GM18907 (cell line): ENCODE data around the gene IRAK1.

Source experiments
- ATAC-seq: cut with Tn5 transposase; IDR thresholded peaks from one replicate; pipeline ENCODE4 v1.9.1; 2021; ENCODE audit warnings: mild to moderate bottlenecking, moderate library complexity; ENCODE audit not compliant: unreplicated experiment

Gene IRAK1

GRCh38 chrX:154040863-154041262, 21.2 kb upstream of the IRAK1 start:
- ATAC-seq, result no peak

DNA sequence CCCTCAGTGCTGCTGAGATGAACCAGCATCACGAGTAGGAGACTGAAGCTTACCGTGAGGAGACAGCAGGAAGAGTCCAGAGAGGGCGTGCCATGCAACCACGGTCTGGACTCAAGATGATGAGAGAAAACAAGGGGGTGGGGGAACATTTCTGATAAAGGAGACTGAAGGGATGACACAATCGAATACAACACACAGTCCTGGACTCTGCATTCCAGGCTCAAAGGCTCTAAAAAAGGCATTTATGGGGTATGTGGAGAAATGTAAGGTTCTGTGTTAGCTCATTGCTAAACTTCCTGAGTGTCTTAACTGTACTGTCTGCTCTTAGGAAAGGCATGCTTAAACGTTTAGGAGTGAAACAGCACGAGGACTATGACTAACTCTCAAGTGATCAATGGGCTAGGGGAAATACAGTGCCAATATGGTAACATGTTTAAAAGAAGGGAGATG, 20.6 kb upstream of the IRAK1 start:
- no peak for ATAC-seq

DNA sequence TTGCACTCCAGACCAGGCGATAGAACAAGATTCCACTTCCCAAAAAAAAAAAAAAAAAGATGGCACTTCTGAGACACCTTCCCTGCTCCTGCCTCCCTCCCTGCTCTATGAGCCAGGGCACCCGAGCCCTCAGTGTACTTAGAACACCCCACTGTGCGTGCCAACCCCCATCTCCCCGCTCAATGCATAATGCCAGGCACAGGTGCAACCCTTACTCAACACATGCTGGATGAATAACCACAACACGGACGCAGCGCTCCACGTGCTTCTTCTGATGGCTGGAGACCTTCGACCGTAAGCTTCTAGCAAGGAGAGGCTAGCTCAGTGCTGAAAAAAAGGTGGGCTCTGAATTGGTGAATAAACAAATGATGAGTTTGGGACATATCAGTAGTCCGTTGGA, 19.9 kb upstream of the IRAK1 start:
- ATAC-seq, result no peak

DNA sequence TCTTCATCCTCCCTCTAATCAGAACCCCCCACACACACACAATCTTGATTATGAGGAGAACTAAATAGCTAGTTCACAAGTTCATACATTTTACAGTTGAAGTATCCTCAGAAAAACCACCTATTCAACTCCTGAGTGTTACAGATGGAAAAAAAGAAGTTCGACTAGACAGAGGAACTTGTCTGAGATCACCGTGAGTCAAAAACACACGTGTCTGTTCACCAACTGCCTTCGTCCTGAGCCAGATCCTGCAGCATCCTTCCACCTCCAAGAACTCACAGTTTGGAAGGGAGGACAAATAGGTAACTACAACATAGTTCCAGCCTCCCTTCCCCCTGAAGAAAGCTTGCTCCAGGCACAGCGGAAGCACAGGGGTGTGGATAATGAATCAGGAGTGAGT, 19.0 kb upstream of the IRAK1 start:
- ATAC-seq, result no peak

DNA sequence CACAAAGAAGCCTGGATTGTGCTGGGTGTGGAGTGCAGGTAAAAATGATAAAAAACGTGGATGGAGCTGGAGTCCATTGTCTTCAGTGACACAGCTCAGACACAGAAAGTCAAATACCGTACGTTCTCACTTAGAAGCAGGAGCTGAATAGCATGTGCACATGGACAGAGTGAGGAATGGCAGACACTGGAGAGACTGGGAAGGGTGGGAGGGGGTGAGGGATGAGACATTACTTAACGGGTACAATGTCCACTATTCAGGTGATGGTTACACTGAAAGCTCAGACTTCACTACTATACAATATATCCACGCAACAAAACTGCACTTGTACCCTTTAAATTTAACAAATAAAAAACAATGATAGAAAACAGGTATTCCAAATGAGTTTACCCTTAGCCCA, 18.1 kb upstream of the IRAK1 start:
- ATAC-seq, result no peak

DNA sequence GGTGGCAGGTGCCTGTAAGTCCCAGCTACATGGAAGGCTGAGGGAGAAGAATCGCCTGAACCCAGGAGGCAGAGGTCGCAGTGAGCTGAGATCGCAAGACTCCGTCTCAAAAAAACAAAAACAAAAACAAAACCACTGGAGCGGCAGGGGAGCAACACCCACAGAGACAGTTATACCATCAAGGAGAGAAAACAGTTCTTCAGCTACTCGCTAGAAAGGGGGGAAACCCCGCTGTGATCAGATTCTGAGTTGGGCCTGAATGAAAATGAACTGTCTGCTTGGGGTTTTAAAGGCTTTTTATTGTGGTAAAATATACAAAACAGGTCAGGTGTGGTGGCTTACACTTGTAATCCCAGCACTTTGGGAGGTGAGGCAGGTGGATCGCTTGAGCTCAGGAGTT, 16.8 kb upstream of the IRAK1 start:
- no peak for ATAC-seq

DNA sequence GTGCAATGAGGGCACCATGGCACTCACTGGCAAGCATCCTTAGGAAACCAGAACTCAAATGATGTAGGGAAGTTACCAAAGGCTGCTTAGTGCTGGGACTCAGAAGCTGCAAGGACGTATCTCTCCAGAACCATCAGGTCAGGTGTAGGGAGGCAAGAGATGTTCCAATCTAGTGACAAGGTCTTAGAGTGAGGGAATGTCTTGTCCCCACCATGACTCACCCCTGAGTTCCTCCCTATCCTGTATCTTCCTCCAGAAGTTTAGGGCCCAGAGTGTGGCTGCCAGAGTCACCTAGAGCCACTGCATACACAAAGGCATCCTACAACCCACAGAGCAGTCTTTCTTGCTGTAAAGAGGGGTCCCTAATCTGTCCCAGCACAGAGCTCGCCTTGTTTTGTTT, 14.1 kb upstream of the IRAK1 start:
- ATAC-seq, result no peak

DNA sequence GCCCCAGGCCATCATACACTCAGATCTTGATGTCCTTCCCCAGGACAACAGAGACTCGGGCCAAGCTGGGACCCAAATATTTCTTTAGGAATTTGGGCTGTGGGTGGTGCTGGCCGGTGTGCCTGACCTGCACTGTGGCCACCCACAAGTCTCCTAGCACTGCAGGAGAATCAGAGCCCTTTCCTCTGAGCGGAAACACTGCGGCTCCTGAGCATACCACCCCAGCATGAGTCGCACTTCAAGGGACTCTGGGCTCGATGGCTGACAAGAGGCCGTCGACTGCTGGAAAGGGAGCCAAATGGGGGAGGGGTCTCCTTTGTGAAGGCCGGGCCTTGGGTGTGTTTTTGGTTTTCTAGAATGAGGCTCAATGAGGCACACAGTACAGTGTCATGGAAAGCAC, 13.0 kb upstream of the IRAK1 start:
- no peak for ATAC-seq

DNA sequence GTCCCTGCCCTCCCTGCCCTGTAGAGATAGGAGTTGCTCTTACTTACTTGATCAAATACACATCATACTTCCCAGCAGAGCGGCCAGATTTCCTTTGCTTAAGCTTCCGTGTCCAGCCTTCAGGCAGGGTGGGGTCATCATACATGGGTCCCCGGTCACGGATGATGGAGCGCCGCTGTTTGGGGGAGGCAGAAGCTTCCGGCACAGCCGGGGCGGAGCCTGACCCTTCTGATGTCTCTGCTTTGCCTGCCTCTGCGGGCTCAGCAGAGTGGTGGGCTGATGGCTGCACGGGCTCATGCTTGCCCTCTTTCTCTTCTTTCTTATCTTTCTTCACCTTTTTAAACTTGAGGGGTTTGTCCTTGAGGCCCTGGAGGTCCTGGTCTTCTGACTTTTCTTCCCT, 12.5 kb upstream of the IRAK1 start:
- ATAC-seq, result no peak

DNA sequence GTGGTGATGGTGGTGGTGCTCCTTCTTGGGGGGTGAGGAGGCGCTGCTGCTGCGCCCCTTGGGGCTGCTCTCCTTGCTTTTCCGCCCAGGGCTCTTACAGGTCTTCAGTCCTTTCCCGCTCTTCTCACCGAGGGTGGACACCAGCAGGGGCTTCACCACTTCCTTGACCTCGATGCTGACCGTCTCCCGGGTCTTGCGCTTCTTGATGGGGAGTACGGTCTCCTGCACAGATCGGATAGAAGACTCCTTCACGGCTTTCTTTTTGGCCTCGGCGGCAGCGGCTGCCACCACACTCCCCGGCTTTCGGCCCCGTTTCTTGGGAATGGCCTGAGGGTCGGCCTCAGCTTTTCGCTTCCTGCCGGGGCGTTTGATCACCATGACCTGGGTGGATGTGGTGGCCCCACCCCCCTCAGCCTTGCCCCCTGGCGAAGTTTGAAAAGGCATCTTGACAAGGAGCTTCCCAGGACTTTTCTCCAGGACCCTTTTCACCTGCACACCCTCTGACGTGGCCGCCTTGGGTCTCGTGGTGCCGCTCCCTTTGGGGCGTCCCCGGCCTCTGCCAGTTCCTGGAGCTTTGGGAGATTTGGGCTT, 11.1 kb upstream of the IRAK1 start:
- no peak for ATAC-seq

DNA sequence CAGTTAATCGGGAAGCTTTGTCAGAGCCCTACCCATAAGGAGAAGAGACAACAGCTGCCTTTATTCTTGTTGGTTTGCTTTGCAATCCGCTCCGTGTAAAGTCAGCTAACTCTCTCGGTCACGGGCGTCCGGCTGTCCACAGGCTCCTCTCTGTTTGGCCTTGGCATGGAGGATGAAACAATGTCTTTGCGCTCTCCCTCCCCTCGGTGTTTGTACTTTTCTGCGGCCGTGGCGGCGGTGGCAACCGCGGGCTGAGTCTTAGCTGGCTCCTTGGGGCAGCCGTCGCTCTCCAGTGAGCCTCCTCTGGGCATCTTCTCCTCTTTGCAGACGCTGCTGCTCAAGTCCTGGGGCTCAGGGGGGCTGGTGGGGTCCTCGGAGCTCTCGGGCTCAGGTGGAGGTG, 10.6 kb upstream of the IRAK1 start:
- ATAC-seq, result no peak

DNA sequence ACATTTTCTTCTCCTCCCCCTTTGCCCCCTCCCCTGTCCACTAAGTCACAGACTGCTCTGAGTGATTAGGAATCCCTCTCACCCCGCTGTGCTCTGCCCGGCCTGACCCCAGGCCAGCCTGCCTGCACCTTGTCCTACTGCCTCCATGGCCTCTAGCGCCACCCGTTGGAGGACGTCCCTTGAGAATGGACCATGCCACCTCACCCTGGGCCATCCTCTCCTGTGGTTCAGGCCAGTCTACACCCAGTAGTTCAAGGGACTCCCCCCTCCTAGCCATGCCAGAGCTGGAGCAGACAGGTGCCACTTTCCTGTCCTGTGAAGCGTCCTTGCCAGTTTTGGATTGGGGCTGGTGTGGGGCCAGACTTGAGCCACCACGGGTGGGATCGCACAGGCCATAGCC, 9.7 kb upstream of the IRAK1 start:
- no peak for ATAC-seq

GRCh38 chrX:154028502-154029184, 8.9 kb upstream of the IRAK1 start:
- no peak for ATAC-seq

DNA sequence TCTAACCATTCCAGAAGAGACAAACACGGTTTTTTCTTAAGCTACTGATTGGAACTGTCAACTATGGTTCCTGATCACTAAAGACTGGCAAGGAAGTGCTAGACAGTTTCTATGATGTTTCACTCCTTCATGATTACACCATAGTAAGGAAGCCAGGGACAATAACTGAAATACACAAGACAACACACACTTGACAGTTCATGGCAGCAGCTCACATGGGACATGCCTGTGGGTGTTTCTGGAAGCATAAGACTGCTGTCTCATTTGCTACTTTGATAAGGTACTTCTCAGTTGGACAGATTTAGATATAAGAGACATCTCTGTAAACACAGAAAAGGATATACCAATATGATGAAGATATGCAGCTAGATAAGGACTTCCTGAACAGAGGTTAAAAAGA, 8.3 kb upstream of the IRAK1 start:
- no peak for ATAC-seq

DNA sequence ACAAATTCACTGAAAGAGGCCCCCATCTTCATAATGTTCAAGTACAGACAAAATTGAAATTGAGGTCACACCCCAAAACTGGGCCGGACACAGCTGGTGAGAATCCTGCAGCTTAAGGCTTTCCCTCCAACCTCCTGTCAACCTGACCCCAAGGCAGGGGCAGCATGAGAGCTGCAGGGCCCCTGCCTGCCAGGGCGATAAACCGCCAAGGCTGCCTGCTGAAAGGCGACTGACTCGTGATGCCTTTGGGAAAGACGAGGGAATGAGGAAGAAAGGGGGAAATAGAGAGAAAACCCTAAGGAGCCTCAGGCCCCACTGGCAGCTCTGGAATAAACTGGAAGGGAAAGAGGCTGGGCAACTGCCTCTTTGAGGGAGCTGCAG, 7.3 kb upstream of the IRAK1 start:
- ATAC-seq, result no peak

GRCh38 chrX:154026136-154027021, 6.7 kb upstream of the IRAK1 start:
- no peak for ATAC-seq

DNA sequence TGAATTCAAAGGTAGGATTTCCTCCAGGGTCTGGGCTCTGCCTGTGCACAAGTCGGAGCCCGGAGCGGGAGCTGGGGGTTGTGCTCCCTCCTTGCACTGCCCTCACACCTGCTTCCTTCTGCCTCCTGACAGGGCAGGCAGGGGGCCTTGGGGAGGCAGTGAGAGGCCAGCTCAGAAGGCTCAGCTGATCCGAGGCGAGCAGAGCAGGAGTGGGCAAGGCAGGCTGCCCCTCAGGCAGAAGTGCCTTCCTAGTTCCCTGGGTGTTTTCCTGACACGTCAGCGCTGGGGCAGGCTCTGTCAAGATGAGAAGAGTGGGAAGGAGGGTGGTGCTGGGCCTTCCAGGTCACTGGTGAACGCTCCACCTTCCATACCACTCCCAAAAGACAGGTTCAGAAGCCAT, 5.5 kb upstream of the IRAK1 start:
- no peak for ATAC-seq

- no peak for ATAC-seq
These were observed 4.6 kb upstream of the IRAK1 start for GRCh38 chrX:154024271-154024670.

DNA sequence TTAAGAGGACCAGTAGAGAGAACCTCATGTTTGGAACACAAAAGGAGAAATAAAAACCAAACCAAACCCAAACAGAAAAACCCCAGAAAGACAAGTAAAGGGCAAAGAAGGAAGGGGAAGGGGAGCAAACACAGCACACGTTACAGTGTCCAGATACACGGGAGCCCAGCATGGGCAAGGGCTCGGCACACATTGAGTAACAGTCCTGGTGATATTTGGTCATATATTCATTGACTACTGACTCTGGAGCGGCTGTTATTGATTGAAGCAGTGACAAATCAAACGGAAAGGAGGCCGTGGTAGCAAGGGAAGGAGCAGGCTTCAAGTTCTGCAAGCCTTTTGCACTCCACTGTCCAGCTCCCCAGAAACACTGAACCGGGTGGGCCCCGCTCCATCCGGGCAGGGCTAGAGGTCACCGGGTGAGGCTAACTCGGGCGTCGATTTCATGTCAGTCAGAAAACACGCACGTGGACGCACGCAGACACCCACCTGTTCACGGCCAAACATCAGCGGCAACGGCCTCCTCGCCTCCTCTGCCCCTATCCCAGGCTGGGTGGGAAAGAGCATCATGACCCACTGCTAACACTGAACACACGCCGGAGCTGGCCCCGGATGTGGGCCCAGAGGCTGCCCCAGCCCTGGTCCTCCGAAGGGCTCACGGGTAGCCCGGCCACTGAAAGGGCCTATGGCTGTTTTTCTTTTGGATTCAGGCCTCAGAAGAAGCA, 3.7 kb upstream of the IRAK1 start:
- ATAC-seq, result no peak

DNA sequence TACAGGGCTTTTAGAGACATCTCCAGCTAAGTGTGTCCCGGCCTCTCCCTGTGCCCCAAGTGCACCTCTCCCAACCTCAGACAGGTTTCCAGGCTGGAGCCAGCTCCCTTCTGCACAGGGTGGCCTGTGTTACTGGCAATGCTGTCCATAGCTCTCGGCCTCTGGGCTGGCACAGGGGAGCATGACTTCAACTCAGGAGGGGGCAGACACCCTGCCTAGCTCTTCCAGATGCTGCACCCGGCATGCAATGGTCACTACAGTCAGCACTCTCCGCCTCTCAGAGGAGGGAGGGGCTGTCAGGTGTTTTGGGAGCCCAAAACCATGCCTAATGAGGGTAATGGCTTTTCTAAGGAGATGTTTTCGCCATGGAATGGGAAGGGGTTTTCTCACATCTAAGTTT, 2.4 kb upstream of the IRAK1 start:
- ATAC-seq, result no peak

DNA sequence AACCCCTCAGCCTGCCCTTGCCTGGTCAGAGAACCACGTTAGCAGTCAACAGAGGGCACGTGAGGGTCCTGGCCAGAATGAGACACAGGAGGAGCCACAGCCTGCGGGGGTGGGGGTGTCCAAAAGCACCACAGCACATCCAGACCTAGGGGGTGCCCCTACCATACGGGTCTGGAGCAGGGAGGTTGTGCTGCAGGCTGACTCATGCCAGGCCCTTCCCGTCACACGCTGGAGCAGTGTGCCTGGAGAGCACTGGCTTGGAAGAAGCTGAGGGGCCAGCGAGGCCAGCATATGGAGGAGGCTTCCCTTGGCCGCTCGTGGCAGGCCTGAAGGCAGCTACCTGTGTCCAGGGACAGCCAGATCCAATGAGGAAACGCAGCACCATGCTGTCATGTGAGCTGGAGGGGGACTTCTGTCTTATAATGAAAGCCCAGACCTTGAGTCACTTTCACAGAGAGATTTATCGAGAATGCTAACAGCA, 1.5 kb upstream of the IRAK1 start:
- ATAC-seq, result no peak
